ENCODE results near the gene POLR3B.

Gene POLR3B

DNA sequence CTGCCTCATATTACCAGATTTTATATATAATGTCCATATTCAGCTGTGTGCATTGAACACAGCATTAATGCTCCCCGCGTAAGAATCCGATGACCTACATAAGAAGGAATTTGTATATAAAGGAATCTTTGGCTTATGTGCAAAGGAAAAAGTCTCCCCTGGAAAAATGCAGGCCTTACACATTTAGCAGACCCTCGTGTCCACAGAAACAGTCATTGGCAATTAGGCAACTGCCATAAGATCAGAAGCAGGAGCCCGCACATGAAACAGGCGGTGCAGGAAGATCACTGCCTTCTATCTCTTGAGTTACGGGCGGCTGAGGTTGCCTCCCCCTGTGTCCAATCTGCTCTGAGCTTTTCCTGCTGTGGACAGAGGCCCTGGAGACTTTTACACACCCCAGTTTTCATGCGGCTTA lies 162.1 kb downstream of the POLR3B start:
- H3K27ac ChIP-seq: no peak overlapping the region
- no peak for TF ChIP-seq CTCF (conservative IDR thresholded peaks at IDR 0.05)

DNA sequence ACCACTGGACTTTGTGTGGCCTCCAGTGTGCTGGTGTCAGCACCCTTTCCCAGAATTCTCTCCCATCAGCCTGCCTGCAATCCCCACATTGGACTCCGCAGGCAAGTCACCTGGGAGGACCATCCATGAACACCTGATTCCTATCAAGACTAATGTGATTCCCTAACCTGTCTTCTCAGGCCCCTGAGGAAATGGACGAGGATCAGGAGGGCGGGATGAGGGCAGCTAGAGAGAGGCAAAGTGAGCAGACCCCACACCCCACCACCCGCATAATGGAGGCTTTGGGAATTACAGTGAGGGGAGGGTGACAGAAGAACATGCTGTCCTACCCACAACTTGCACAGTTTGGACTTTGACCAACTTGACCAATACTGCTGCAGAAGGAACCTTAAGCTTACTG lies 164.4 kb downstream of the POLR3B start:
- TF ChIP-seq CTCF (conservative IDR thresholded peaks at IDR 0.05): no peak
- H3K27ac ChIP-seq: no peak overlapping the region

DNA sequence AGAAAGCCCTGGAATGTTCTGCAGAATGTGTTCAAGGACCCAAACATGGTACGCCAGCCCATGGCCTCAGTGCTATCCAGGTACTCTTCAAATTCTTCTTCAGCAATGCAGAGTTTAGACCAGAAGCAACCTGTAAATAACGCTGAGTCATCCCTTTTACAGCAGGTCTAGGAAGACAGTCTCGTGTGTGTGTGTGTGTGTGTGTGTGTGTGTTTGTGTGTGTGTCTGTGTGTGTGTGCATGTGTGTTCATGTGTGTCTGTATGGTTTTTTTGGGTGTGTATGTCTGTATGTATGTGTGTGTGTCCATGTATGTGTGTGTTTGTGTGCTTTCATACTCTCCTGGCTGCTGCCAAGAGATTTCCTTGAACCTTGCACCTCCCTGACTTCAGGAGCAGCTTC lies 165.2 kb downstream of the POLR3B start:
- no peak overlapping the region for H3K27ac ChIP-seq
- no peak for TF ChIP-seq CTCF (conservative IDR thresholded peaks at IDR 0.05)

GRCh38 chr12:106527356-106527755 lies 169.8 kb downstream of the POLR3B start:
- no peak for TF ChIP-seq CTCF (conservative IDR thresholded peaks at IDR 0.05)
- no peak overlapping the region for H3K27ac ChIP-seq

GRCh38 chr12:106541201-106541600 lies 183.7 kb downstream of the POLR3B start:
- TF ChIP-seq CTCF (conservative IDR thresholded peaks at IDR 0.05): no peak
- no peak overlapping the region for H3K27ac ChIP-seq

DNA sequence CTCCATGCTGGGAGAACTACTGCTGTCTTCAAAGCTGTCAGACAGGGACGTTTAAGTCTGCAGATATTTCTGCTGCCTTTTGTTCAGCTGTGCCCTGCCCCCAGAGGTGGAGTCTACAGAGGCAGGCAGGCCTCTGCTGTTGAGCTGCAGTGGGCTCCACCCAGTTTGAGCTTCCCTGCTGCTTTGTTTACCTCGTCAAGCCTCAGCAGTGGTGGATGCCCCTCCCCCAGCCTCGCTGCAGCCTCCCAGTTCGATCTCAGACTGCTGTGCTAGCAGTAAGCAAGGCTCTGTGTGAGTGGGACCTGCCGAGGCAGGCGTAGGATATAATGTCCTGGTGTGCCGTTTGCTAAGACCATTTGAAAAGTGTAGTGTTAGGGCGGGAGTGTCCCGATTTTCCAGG lies 193.9 kb downstream of the POLR3B start:
- TF ChIP-seq CTCF (conservative IDR thresholded peaks at IDR 0.05): no peak
- H3K27ac ChIP-seq: no peak overlapping the region

DNA sequence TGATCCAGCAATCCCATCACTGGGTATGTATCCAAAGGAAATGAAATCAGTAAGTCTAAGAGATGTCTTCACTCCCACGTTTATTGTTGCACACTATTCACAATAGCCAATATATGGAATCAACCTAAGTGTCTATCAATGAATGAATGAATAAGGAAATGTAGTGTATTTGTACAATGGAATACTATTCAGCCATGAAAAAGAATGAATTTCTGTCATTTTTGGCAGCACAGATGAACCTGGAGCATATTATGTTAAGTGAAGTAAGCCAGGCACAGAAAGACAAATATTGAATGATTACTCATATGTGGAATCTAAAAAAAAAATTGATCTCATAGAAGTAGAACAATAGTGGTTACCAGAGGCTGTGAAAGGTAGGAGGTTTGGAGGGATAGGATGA lies 194.7 kb downstream of the POLR3B start:
- no peak overlapping the region for H3K27ac ChIP-seq
- TF ChIP-seq CTCF (conservative IDR thresholded peaks at IDR 0.05): no peak
